Measurements from ENCODE around the gene NTRK2. TPM values are rescaled to one million over a fixed set of nuclear protein-coding genes. Genes with fewer than 3 reads are reported as not detected.

Gene NTRK2
- total RNA-seq, 1 donor from 2014 or later: 0.98 TPM

DNA sequence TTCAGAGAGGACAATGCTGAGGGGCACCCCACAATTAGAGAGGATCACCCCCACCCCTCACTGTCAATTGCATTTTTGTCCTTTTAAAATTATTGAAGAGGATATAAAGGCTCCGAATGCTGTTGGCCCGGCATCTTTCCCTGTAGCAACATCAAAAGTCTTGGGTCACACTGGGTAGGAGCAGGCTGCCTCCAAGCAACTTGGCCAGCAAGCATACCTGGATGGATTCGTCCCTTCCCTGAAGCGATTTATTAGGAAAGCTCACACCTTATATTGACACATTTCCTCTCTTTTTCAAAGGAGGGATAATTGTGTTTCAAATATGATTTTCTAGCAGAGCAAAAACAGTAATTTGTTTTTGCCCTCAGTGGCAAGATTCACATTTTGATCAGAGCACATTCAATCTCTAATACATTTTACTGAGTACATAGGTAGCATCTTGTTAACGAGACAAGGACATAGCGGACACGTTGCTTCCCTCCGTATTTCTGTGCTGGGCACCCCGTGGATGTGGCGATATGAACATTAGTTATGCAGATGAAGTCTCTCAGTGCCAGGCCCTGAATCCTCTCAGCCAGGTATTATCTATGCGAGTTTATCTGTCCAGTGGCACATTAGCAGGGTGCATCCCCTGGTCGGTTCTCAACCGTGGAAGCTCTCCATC lies 321.5 kb downstream of the NTRK2 start:
- DNase-seq (no peak), ATAC-seq (no peak)
- intact Hi-C loops (cut with DNase I): no loop called here
- Histone ChIP-seq H3K4me3 (no peak overlapping the region), H3K36me3 (no peaks in the 10 kb centered on the region), H3K27me3 (no peaks in the 10 kb centered on the region), H3K4me1 (no peaks in the 10 kb centered on the region), H3K9me3 (no peaks in the 10 kb centered on the region), H3K27ac (no peak overlapping the region)
- TF ChIP-seq, protein P1, sequence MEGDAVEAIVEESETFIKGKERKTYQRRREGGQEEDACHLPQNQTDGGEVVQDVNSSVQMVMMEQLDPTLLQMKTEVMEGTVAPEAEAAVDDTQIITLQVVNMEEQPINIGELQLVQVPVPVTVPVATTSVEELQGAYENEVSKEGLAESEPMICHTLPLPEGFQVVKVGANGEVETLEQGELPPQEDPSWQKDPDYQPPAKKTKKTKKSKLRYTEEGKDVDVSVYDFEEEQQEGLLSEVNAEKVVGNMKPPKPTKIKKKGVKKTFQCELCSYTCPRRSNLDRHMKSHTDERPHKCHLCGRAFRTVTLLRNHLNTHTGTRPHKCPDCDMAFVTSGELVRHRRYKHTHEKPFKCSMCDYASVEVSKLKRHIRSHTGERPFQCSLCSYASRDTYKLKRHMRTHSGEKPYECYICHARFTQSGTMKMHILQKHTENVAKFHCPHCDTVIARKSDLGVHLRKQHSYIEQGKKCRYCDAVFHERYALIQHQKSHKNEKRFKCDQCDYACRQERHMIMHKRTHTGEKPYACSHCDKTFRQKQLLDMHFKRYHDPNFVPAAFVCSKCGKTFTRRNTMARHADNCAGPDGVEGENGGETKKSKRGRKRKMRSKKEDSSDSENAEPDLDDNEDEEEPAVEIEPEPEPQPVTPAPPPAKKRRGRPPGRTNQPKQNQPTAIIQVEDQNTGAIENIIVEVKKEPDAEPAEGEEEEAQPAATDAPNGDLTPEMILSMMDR (IDR thresholded peaks at IDR 0.05): no peak

- Histone ChIP-seq H3K4me3 (no peak overlapping the region), H3K4me1 (no peaks in the 10 kb centered on the region), H3K27me3 (no peaks in the 10 kb centered on the region), H3K9me3 (no peaks in the 10 kb centered on the region), H3K36me3 (no peaks in the 10 kb centered on the region), H3K27ac (no peak overlapping the region)
- intact Hi-C loops (cut with DNase I): no loop called here
- ATAC-seq: no peak
- TF ChIP-seq, protein P1 (IDR thresholded peaks at IDR 0.05): no peak
- DNase-seq: no peak
Observed at GRCh38 chr9:84991514-84991870, 322.0 kb downstream of the NTRK2 start.

GRCh38 chr9:84992381-84992780 lies 322.9 kb downstream of the NTRK2 start:
- Histone ChIP-seq H3K9me3 (no peaks in the 10 kb centered on the region), H3K4me3 (no peak overlapping the region), H3K4me1 (no peaks in the 10 kb centered on the region), H3K36me3 (no peaks in the 10 kb centered on the region), H3K27ac (no peak overlapping the region), H3K27me3 (no peaks in the 10 kb centered on the region)
- no peak for DNase-seq
- ATAC-seq: no peak
- intact Hi-C loops (cut with DNase I): no loop called here
- TF ChIP-seq, protein P1 (IDR thresholded peaks at IDR 0.05): no peak

- Histone ChIP-seq H3K4me3 (no peak overlapping the region), H3K4me1 (no peaks in the 10 kb centered on the region), H3K27me3 (no peaks in the 10 kb centered on the region), H3K9me3 (no peaks in the 10 kb centered on the region), H3K27ac (no peak overlapping the region), H3K36me3 (no peaks in the 10 kb centered on the region)
- intact Hi-C loops (cut with DNase I): no loop called here
- DNase-seq: no peak
- TF ChIP-seq, protein P1 (IDR thresholded peaks at IDR 0.05): no peak
- no peak for ATAC-seq
Observed at GRCh38 chr9:84993105-84993504, 323.6 kb downstream of the NTRK2 start.

GRCh38 chr9:84996029-84996428 lies 326.5 kb downstream of the NTRK2 start:
- ATAC-seq: no peak
- TF ChIP-seq, protein P1 (IDR thresholded peaks at IDR 0.05): no peak
- no peaks in the 10 kb centered on the region for H3K36me3 ChIP-seq
- intact Hi-C loops (cut with DNase I): no loop called here
- no peak overlapping the region for H3K27ac ChIP-seq
- no peak for DNase-seq
- no peak overlapping the region for H3K4me3 ChIP-seq
- no peaks in the 10 kb centered on the region for H3K27me3 ChIP-seq
- no peaks in the 10 kb centered on the region for H3K9me3 ChIP-seq
- no peaks in the 10 kb centered on the region for H3K4me1 ChIP-seq

GRCh38 chr9:84996716-84997115 lies 327.2 kb downstream of the NTRK2 start:
- H3K9me3 ChIP-seq: no peaks in the 10 kb centered on the region
- H3K27me3 ChIP-seq: no peaks in the 10 kb centered on the region
- TF ChIP-seq, protein P1 (IDR thresholded peaks at IDR 0.05): no peak
- no peak overlapping the region for H3K27ac ChIP-seq
- intact Hi-C loops (cut with DNase I): no loop called here
- no peaks in the 10 kb centered on the region for H3K36me3 ChIP-seq
- ATAC-seq: no peak
- H3K4me3 ChIP-seq: no peak overlapping the region
- no peaks in the 10 kb centered on the region for H3K4me1 ChIP-seq
- no peak for DNase-seq
